HG02588 (cell line): Measurements from ENCODE around the gene INSR.
"Not testable (repeated sequence)": the region's sequence is repeated elsewhere in the genome, so short reads cannot be mapped to it uniquely, and the experiment has no call there.

ENCODE experiments used
- ATAC-seq: cut with Tn5 transposase; IDR thresholded peaks from one replicate; pipeline ENCODE4 v1.9.1; 2021; ENCODE audit warnings: mild to moderate bottlenecking, moderate library complexity; ENCODE audit not compliant: unreplicated experiment

The INSR gene

GRCh38 chr19:7293762-7294557 lies at the start of gene INSR:
TSS of gene INSR (minus strand) at chr19:7294414. CDS start at chr19:7293891, 523 bp downstream.
- peak; percentile 65 for ATAC-seq

- no peak for ATAC-seq
Measured at GRCh38 chr19:7342143-7342542, 47.9 kb upstream of the INSR start.

DNA sequence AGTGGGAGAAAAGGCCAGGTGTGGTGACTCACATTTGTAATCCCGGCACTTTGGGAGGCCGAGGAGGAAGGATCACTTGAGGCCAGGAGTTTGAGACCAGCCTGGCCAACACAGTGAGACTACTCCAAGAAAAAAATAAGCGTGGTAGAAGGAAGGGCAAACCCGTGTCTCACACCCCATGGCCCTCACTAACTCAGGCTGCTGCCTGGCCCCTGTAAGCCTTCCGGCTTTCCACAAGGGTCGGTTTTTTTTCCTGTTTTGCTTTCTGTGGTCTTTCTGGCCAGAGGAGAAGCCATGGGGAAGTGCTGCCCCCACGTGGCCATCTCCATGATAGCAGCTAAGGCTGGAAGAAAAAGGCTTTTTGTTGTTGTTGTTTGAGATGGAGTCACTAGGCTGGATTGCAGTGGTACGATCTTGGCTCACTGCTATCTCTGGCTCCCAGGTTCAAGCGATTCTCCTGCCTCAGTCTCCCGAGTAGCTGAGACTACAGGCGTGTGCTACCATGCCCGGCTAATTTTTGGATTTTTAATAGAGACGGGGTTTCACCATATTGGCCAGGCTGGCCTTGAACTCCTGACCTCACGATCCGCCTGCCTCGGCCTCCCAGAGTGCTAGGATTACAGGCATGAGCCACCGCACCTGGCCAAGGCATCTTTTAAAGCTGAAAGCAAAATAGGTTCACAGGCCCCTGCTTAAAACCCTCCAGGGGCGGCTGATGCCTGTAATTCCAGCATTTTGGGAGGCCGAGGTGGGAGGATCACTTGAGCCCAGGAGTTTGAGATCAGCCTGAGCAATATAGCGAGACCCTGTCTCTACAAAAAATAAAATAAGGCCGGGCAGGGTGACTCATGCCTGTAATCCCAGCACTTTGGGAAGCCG lies 47.0 kb upstream of the INSR start:
- no peak for ATAC-seq

DNA sequence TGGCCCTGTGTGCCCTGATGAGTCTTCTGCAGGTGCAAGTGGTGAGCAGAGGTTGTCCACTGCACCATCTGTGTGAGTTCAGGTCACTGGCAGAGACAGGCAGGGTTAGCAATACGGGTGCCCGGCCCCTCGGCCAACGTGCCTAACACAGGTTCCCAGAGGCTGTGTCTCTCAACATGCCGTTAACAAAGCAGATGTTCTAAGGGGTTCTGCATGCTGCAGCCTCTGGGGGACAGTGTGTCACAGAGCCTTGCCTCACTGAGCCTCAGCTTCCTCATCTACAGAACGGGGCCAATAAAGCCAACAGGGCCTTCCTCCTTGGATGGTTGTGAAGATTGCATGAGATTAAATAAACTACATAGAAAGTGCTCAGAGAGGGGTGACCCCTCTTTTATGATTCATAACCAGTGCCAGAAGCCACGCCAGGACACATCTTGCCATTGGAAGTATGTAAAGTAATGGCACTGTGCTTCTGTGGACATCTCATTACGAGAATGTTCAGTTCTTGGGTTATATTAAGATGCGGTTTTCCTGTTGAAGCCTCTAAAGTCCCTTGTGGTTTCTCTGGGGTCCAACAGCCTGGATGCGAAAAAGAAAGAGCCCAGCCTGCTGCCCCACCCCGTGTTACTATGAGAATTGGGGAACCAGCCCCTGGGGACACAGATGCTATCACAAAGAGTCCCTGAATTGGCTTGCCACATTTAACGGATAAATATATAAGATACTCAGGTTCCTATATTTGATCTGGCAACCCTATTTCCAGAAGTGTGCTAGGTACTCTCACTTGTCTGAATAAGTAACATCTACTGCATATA lies 43.4 kb upstream of the INSR start:
- ATAC-seq = peak; percentile 64

GRCh38 chr19:7336321-7336973 lies 42.2 kb upstream of the INSR start:
- ATAC-seq = no peak

GRCh38 chr19:7333198-7334118 lies 39.2 kb upstream of the INSR start:
- no peak for ATAC-seq

DNA sequence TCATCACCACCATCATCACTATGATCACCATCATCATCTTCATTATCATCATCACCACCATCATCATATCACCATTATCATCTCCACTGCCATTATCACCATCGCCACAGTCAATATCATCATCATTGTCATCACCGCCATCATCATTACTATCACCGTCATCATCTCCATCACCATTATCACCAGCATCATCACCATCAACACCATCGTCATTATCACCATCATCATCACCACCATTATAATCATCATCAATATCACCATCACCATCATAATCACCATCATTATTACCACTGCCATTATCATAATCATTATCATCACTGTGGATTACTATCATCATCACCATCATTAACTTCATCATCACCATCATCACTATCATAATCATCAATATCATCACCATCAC lies 37.2 kb upstream of the INSR start:
- no peak for ATAC-seq

- no peak for ATAC-seq
Measured at GRCh38 chr19:7328647-7329046, 34.4 kb upstream of the INSR start.

- no peak for ATAC-seq
Measured at GRCh38 chr19:7327802-7328201, 33.6 kb upstream of the INSR start.

GRCh38 chr19:7326105-7326877 lies 32.1 kb upstream of the INSR start:
- ATAC-seq = no peak

DNA sequence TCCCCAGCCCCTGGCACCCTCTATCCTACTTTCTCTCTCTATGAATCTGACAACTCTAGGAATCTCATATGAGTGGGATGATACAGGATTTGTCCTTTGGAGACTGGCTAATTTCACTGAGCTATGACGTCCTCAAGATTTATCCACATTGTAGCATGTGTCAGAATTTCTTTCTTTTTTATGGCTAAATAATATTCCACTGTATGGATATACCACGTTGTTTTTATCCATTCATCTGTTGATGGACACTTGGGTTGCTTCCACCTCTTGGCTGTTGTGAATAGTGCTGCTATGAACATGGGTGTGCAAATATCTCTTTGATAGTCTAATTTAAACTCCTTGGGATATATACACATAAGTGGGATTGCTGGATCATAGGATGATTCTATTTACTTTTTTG lies 24.0 kb upstream of the INSR start:
- ATAC-seq = no peak

DNA sequence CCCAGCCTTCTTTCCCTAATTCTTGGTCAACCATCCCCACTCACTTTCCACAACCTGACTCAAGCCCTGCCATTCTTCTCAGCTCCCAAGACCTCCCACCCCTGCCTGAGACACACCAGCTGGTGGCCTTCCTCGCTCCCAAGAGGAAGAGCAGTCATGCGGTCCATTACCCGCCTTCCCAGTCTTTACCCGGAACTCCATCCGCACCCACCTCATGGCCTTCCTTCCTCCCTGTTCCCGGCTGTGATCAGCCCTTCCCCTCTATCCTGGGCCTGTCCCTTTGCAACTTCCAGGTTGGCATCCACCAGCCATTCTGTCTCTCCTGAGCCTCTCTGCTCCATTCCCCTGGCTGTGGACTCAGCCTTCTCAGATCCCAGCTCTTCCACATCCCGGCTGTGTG lies 18.6 kb upstream of the INSR start:
- no peak for ATAC-seq

- no peak for ATAC-seq
Measured at GRCh38 chr19:7311911-7312310, 17.7 kb upstream of the INSR start.

GRCh38 chr19:7308327-7308726 lies 14.1 kb upstream of the INSR start:
- ATAC-seq = not testable (repeated sequence)

DNA sequence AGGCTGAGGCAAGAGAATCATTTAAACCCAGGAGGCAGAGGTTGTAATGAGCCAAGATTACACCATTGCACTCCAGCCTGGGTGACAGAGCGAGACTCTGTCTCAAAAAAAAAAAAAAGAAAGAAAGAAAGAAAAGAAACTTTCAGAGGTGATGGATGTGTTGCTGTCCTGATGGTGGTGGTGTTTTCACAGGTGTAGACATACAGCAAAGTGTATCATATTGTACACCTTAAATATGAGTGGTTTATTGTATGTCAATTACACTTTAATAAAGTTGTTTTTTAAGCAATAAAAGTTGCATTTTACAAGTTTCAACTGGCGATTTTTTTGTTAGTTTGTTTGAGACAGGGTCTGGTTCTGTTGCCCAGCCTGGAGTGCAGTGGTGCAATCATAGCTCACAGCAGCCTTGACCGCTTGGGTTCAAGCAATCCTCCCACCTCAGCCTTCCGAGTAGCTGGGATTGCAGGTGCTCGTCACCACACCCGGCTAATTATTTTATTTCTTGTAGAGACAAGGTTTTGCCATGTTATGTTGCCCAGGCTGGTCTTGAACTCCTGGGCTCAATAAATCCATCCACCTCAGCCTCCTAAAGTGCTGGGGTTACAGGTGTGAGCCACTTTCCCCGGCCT lies 13.5 kb upstream of the INSR start:
- no peak for ATAC-seq

DNA sequence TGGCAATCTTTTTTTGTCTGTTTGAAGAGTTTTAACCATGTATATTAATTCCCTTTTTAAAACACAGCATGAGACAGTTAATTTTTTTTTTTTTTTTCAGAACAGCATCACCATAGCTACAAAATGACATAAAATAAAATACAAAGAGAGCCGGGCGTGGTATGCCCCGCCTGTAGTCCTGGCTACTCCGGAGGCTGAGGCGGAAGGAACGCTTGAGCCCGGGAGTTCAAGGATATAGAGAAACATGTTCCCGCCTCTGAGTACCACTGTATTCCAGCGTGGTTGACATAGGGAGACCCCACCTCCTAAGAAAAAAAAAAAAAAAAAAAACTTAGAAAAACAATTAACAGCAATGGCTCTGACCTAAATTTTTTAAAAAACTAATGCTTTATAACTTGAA lies 10.0 kb upstream of the INSR start:
- ATAC-seq = no peak

DNA sequence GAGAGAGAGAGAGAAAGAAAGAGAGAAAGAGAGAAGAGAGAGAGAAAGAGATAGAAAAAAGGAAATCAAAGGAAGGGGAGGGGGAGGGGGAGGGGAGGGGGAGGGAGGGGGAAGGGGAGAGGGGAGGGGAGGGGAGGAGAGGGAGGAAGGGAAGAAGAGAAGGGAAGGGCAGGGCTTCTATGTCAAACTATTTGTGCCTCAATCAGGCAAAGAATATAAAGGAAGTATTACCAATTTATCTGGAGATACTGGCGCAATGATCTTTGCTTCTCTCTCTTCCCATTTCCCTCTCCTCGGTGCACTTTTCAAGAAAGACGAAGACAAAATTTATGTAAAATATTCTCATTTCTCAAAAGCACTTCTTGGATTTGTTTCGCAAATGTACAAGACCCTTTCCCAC lies 9.3 kb upstream of the INSR start:
- no peak for ATAC-seq

- no peak for ATAC-seq
Measured at GRCh38 chr19:7301525-7301924, 7.3 kb upstream of the INSR start.
